NCI-H2107 treated with DMSO at 0.1 percent for 48 hours (cell line): ENCODE results near the gene AHRR.
"Not testable (repeated sequence)": the region's sequence is repeated elsewhere in the genome, so short reads cannot be mapped to it uniquely, and the experiment has no call there.

Experiments used
- DNase-seq: peaks from one replicate; lab custom pipeline; 2025; ENCODE audit not compliant: unreplicated experiment; lab: John Stamatoyannopoulos, UW

The AHRR gene

DNA sequence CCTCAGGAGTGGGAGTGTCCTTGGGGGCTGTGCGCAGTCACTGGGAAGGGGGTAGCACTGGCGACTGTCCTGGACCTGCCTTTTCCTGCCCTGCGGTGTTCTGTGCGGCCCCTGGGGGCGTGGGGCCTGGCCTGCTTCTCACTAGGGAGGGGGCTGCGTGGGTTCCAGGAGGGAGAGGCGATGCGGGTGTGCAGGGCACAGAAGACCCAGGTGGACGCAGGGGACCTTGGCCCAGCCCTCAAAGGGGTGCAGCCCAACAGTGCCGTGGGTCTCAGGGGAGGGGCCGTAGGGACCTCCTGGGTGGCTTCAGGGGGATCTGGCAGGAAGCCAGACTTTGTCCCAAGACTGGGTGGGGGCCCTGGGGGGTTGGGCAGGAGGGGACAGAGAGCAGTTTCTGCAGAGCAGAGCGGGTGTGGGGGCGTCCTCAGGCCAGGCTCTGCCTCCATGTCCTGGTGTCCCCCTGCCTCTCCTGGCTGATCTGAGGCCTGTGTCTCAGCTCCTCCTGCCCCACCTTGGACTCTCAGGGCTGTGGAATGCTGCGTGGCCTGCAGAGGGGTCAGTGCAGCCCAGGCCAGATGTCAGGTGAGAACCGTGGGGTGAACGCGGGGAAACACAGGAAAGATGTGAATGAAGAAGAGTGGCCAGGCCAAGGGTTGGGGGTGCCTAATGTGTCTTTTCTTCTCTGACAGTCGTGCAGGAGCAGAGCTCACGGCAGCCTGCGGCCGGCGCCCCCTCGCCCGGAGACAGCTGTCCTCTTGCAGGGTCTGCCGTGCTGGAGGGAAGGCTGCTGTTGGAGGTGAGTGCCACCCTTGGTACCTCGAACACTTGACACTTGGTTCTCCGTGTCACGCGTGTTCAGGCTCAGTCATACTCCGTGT is 54.6 kb downstream of the AHRR start:
- DNase-seq: no peak

DNA sequence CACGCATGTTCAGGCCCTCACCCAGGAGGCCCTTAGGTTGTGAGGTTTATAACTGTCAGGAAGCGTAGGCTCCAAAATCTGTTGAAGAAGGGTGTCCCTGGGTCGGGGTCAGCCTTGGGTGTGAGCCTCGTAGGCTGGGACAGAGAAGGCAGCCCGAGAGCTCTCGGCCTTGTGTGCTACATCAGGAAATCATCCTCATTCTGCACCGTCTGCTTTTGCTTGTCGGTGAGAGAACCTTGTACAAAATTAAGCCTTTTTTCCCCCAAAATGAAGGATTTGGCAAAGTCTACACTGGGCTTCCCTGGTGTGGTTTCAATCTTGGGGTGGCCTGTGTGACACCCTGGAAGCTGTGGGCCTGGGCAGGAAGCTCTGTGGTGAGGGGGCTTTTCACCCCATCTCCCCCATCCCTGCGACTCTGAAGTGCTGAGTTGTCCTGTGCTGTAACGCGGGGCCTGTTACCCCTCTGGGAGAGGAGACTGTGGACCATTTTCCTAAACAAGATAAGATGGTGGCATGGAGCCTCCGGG is 55.3 kb downstream of the AHRR start:
- no peak for DNase-seq

DNA sequence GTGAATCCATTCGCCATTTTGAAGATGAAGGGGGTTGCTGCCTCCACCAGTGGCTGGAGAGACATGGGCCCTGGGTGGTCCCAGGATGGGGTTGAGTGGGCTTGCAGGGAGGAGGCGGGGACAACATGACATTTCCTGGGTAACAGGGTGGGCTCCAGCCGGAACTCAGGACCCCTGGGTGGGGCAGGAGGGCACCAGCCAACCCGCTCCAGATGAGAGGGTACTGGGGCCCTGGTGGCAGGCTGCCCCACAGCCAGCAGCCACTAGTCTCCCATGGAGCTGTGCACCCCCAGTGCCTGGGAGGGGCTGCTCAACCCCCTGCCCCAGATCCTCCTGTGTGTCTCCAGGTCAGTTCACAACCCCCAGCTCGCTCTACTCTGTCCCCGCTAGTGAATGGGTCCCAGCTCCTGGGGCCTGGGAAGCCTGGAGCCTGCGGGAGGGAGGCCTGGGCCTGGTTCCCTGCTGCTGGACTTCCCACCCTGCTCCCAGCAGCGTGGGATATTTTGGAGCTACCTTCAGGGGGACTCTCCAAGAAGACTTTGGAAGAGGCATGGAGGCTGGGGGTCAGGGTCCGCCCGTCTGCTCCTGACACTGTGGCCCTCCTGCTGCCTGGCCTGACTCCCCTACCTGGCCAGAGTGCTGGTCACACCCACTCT is 55.9 kb downstream of the AHRR start:
- DNase-seq: no peak

DNA sequence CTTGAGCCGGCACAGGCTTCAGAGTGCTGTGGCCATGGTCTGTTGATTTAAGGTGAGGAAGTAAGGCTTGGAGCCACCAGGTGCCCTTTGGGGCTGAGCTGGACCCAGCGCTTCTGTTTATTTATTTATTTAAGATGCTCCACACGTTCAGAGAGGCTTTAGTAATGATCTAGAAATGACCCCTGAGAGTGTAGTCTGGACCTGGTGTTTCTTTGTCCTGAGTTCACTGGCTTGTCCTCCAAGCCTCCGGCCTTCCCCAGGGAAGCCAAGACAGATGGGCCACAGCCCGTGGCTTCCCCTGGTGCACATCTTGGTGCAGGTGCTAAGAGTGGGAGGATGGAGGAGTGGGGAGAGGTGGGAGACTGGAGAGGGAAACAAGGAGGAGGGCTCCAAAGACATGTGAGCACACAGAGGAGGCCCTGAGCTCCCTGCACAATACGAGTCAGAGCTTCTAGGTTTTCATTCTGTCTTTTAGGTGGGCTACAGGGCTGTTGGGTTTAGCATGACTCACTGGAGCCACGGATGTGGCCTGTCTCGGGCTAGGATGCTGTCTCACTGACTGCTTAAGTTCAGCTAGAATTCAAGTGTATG is 56.9 kb downstream of the AHRR start:
- no peak for DNase-seq

DNA sequence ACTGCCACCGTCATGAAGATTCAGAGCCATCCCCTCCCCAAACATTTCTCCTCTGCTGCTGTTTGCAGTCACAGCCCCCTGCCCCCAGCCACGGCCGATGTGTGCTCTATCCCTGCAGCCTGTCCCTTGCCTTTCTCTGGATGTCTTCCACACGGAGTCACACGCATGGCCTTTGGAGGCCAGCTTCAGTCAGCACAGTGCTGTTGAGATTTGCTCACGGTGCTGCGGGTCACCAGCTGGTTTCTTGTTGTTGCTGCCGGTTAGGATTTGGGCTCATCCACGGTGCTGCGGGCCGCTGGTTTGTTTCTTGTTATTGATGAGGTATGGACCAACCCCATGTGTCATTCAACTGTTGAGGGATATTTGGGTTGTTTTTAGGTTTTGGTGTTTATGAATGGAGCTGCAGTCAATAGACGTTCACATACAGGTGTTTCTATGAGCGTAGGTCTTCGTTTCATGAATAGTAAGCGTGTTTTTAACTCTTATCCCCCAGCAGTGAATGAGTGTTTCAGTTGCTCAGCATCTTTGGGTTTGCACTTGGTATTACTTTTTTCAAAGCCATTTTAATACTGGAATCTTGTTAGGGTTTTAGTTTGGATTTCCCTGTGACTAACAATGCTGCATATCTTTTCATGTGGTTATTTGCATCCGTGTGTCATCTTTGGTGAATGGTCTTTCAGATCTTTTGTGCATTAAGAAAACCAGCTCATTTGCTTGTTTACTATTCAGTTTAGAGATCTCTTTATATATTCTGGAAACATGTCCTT is 57.6 kb downstream of the AHRR start:
- DNase-seq: no peak

DNA sequence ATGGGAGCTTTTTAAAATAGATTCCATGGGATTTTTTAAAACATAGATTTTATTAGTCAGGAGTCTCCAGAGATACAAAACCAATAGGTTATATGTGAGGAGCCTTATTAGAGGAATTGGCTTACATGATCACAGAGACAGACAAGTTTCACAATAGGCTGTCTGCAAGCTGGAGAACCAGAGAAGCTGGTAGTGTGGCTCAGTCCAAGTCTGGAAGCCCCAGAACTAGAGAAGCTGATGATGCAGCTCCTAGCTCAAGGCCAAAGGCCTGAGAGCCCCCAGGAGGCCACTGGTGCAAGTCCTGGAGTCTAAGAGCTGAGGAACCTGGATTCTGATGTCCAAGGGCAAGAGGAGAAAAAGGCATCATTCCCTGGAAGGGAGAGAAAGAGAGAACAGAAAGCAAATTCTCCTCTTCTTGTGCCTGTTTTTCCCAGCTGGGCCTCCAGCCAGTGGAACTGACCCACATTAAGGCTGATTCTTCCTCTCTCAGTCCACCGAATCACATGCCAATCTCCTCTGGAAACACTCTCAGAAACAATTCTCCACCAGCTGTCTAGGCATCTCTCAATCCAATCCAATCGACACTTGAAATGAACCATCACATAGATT is 59.3 kb downstream of the AHRR start:
- DNase-seq: no peak

DNA sequence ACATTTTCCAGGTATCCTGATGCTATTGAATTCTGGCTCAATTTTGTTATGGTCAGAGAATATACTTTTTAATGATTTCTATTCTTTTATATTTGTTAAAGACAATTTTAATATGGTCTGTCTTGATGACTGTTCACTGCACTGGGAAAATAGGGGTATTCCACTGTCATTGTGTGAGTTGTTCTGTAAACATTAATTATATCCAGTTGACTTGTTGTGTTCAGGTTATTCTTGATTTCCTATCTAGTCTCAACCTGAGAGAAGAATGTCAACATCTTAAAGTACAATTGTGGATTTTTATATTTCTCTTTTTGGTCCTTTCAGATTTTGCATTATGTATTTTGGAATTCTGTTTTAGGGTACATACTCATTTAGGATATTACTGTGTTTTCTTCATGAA is 61.6 kb downstream of the AHRR start:
- no peak for DNase-seq

DNA sequence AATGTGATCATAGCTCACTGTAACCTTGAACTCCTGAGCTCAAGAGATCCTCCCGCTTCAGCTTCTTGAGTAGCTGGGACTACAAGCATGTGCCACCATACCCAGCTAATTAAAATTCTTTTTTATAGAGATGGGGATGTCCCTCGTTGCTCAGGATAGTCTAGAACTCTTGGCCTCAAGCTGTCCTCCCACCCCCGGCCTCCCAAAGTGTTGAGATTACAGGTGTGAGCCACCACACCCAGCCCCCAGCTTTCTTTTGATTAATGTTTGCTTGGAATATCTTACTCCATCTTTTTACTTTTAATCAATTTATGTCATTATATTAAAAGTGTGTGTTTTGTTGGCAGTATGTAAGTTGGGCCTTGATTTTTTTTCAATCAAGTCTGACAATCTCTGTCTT is 62.1 kb downstream of the AHRR start:
- DNase-seq: no peak

DNA sequence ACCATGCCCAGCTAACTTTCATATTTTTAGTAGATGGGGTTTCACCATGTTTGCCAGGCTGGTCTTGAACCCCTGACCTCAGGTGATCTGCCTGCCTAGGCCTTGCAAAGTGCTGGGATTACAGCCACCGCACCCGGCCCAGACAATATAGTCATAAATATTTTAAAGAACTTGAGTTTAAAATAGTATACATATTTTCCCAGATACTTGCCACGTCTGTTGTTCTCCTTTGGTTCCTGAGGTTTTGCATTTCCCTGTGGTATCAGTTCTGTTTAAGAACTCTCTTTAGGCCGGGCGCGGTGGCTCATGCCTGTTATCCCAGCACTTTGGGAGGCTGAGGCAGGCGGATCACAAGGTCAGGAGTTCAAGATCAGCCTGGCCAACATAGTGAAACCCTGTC is 63.1 kb downstream of the AHRR start:
- DNase-seq: not testable (repeated sequence)

DNA sequence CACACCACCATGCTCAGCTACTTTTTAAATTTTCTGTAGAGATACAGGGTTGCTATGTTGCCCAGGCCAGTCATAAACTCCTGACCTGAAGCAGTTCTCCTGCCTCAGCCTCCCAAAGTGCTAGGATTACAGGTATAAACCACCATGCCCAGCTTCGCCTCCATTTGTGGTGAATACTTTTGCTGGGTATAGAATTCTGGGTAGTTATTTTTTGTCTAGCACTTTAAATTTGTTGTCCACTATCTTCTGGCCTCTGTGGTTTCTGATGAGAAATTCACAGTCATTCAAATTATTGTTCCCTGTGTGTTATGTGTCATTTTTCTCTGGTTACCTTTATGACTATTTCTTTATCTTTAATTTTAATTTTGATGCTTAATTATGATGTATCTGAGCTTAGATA is 63.8 kb downstream of the AHRR start:
- DNase-seq: no peak

DNA sequence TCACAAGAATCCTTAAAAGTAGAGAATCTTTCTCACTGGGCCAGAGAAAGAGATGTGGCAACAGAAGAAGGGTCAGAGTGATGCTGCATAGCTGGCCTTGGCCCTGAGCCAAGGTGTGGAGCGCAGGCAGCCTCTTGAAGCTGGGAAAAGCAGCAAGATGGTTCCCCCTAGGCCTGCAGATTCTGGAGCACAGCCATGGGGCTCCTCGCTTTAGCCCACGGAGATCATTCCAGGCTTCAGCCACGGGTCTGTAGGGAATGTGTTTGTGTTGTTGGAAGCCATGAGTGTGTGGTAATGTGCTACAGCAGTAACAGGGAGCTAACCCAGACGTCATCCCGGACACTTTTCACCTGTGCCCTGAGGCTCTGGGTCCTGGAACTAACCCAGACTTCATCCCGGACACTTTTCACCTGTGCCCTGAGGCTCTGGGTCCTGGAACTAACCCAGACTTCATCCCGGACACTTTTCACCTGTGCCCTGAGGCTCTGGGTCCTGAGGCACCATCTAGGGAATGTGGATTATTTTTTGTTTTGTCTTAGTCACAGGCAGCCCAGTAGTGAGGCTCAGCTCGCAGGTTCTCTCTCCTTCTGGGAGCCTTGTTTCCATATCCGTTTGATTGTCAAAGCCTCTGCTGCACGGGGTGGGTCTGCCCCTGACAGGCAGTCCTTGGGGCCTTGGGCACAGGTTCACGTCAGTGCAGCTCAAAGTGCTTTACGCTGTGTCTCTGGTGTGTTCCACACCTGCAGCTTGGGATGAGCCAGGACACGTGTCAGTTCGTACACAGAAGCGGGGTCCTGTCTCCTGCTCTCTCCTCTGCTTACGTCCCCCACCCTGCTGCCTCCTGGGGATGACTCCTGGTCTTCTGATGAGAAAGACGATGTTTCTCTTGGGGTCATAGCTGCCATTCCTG is 65.2 kb downstream of the AHRR start:
- no peak for DNase-seq

DNA sequence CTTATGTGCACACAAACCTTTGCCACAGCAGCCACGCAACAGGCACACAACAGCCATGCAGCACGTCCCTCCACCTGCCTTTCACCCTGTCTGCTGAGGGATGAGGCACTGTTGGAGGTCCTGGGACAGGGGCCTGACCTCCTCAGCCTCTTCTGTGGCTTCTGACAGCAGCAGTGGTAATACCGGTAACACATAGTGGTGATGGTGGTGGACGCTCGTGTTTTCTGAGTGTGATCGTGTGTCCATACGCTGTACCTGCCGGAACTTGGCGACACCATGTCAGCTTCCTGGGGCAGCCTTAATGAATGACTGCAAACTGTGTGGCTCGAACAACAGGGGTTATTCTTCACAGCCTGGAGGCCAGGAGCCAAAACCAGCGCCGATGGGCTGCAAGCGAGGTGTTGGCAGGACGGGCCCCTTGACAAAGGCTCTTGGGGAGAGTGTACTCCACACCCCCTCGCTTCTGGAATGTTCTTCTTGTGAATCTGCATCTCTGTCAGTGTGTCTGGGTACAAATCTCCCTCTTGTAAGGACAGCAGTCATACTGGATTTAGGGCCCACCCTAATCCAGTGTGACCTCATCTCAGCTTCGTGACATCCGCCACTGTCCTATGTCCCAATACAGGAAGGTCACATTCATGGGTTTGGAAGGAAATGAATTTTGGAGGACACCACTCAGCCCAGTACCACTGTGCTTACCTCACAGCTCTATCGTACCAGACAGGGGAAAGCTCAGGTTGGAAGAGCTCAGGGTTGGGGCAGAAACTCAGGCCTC is 66.2 kb downstream of the AHRR start:
- no peak for DNase-seq

DNA sequence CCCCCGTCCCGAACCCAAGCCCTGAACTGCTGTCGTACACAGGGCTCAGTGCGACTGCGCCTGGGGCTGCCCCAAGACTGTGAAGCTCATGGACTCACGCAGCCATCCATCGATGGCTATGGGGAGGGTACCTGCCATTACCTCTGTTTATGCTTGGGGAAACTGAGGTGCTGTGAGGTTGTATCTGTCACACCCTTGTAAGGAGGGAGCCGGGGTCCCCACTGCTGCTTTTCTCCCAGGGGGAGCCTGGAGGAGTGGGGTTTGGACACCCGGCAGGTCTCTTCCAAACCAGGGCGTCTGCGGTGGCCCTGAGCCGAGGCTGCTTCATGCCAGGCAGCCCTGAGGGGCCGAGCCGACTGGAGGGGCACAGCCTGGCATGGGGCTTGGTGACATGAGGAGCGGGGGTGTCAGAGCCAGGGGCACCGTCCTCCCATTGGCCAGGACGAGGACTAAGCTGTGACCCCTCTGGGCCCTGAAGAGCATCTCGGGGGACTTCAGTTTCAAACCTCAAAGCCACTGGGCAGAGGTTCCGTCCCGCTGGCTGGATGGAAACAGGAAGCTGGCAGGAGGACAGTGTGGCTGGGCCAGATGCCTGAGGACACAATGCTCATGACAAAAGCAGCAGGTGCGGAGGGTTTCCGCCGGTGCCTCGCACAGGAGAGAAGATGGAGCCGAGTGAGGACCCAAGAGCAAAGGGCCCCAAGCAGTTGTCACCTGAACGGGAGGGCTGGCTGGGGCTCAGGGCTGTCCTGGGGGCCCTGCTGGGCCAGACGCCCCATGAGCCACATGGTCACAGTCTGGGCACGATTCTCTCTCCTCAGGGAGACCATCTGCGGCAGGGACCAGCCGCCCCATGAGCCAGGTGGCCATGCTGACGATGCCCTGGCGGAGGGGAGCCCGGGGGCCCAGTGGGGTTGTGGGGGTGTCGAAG is 67.0 kb downstream of the AHRR start:
- DNase-seq: no peak

DNA sequence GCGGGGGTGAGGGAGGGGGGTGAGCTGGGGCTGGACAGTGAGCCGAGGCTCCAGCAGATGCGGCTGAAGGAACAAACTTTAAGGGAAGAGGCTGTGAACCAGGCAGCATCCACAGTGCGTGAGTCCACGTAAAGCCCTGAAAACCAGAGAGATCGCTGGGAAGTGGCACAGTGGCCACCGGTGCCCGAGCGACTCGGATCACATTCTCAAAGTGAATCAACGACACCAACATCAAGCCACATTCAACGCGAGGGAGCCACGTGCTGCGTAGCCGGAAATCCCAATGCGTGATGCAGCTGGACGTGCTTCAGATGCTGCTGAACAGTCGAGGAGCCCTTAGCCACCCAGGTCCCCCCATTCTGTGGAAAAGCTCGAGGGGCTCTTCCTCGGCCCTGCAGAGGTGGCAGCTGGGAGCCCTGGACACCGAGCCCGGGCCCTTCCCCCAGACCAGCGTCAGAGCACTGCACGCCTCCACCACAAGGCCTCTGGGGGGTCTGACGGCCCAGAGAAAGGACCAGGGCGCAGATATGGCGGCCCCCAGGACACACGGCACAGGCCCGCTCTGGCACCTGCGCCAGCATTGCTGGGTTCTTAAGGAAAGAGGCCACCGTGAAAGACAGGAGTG is 67.8 kb downstream of the AHRR start:
- no peak for DNase-seq

DNA sequence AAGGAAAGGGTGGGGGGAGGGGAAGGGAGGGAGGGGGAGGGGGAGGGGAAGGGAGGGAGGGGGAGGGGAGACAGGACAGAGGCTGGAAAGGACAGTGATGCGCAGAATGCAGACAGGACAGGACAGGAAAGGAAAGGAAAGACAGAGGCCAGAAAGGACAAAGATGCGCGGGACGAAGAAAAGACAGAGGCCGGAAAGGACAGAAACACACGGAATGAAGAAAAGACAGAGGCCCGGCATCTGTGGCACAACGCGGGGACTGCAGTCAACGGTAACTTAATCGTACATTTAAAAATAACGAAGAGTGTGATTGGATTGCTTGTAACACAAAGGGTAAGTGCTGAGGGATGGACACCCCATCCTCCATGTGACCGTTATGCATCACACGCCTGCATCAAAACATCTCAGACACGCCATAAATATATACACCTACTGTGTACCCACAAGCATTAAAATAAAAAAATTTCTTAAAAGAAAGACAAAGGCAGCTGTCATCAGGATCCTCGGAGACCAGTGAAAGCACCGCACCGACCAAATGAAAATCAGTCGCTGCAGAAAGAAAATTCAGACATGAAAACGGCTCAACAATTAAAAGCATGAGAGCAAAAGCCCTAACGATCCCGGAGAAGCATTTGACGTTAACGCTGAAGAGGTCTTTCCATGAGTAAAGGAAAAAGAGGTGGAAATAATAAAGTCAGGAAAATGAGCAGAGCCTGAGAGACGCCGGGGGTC is 68.5 kb downstream of the AHRR start:
- DNase-seq: no peak

DNA sequence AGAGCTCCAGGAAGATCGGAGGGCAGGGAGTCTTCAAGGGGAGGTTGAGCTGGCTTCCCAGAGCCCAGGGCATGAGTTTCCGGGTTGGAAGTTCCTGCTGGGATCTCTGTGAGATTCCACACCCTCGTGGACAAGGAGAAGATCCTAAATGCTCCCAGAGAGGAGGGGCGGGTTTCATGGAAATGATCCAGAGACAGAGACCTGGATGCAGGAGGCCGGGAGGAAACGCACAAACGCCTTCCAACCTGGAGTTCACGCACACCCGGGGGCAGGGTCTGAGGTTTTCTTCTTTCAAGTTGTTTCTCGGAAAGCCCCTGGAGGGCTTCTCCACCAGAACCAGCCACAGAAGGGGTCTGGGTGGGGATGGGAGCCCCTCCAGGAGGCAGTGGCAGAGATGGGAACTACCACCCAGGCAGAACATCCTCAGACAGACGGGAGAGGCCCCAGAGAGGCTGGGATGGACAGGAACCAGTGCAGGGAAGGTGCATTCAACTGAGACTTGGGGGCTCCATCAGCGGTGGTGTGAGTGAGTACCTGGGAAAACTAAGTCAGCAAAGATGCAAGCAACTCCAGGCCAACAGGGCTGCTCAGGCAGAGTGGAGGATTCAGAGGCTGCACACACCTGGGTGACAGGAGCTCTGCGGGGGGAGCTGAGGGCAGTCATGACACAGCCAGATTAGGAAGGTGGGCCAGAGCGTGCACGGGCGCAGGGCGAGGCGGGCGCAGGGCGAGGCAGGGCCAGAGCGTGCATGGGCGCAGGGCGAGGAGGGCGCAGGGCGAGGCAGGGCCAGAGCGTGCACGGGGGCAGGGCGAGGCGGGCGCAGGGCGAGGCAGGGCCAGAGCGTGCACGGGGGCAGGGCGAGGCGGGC is 69.3 kb downstream of the AHRR start:
- DNase-seq: no peak
